Right cardiac atrium (tissue), 5 donors: ENCODE data around the gene TSPAN4. TPM values are rescaled to one million over a fixed set of nuclear protein-coding genes. Genes with fewer than 3 reads are reported as not detected.
A peak's percentile ranks its signal among the peaks of the same experiment; 100 is the strongest.

Experiments used
- ATAC-seq, 2 donors: fragments of 200-7000 bp; cut with Tn5 transposase; one replicate each; pipeline versions ENCODE4 v1.8.0 to v1.9.1; 2020; ENCODE audit warnings: moderate library complexity in 2 of 2, mild to moderate bottlenecking in 1 of 2
- DNase-seq, 3 donors: peaks; one replicate each; pipeline ENCODE4 v3.0.0-alpha.2; 2020
- H3K27ac ChIP-seq: one replicate; pipeline ENCODE4 v1.5.1; 2013; ENCODE audit warnings: mild to moderate bottlenecking, low read length, control low read depth, moderate library complexity
- H3K27me3 ChIP-seq: one replicate; pipeline ENCODE4 v1.6.1; 2013; ENCODE audit not compliant: control insufficient read depth, insufficient read depth
- H3K4me1 ChIP-seq: one replicate; pipeline ENCODE4 v1.6.1; 2013; ENCODE audit warnings: low read length; ENCODE audit not compliant: control insufficient read depth, insufficient read depth
- H3K4me3 ChIP-seq: one replicate; pipeline ENCODE4 v1.5.1; 2013; ENCODE audit warnings: low read length, control low read depth
- H3K9me3 ChIP-seq: one replicate; pipeline ENCODE4 v1.6.1; 2013; ENCODE audit warnings: low read length; ENCODE audit not compliant: control insufficient read depth
- WGBS: extraction: QIAGEN DNeasy Blood & Tissue Kit; methylation state at CpG from one replicate; pipeline ENCODE4 v1.1.7; 2013; 5-methylcytosine and 5-hydroxymethylcytosine counted together
- intact Hi-C, 4 donors: fragments of 100-400 bp; cut with DNase I; formaldehyde crosslinking; loops; one replicate each; pipeline versions ENCODE4 v1.11.0 to v1.14.0; 2022 to 2023
- polyA plus RNA-seq: library from polyadenylated mRNA; stranded (reverse); fragments of 200-250 nt; gene quantifications from one replicate; pipeline ENCODE4 v1.2.3, GENCODE V29; 2013
- total RNA-seq, 4 donors: library from RNA; stranded (reverse); fragmentation: NEBNext Ultra II Directional; extraction: Animal tissue kit (Norgen Biotek cat#: 25700); gene quantifications; one replicate each; pipeline ENCODE4 v1.2.1, GENCODE V29; 2021
- donor health status: healthy with polysubstance abuse.
- donor health status: DM: no; HTN: yes; CAD: no.
- donor health status: DM: no; HTN: no; CAD: no.
- donor health status: DM: no; HTN: yes; CAD: no; lungs with severe emphysema.
- donor health status: DM: yes; HTN: yes; CAD: no.

Gene TSPAN4
- total and polyA plus RNA-seq, 5 donors = 36.6 to 45.1 (median 40.7) TPM

DNA sequence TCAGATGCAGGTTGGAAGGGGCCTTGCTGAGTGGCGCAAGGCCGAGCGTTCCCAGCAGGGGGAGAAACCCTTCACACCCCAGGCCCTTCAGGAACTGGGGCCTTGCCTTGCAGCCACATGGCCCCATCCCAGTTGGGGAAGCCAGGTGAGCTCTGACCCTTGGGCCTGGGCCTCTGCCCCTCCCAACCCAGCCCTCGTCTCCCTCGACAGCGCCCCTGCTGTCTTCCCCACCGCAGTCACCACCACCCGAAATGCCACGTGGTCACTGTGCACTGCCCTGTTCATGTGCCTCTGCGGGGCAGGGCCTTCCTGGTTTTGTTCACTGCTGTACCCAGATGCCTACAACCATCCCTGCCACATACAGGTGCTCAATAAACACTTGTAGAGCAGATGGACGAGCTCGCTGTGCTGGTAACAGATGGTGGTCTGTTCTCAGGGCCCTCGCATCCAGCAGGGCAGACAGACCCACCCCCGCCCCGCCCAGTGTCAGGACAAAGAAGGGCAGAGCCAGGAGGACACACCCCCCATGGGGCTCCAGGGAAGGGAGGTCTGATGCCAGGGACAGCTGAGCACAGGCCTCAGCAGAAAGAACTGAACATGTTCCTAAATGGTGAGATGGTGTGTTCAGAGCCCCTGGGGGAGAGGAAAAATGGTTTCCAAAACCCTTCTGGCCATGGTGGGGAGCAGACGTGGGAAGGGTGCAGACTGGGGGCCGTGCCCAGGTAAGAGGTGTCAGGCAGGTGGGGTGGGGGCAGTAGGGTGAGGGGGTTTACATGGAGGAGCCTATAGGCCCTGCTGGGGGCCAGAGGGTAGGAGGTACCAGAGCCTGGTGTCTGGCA is 4.0 kb upstream of the TSPAN4 start:
- ATAC-seq (no peak), DNase-seq (no peak)
- intact Hi-C loops = no loop called here
- Histone ChIP-seq H3K4me3 (no peak overlapping the region), H3K27ac (no peak overlapping the region), H3K4me1 (peaks cover 9% of the 10 kb centered on the region), H3K27me3 (no peaks in the 10 kb centered on the region), H3K9me3 (no peaks in the 10 kb centered on the region)
- 38% methylated on average over 17 of the region's 17 CpGs for WGBS

DNA sequence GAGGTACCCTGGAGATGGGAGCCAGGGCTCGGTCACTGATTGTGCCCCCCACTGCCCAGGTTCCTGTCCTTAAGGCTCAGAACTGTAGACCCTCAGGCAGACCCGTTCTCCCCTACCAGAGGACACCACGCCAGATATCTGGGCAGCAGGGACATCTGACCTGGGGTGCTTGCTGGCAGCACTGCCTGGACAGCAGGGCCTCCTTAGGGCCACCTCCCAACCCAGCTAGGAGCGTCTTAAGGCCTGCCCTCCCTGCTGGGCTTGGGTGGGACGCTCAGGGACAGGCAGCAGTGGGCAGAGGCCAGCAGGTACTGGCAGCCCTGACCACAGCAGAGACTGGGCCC is 3.4 kb upstream of the TSPAN4 start:
- Histone ChIP-seq H3K4me1 (peaks cover 9% of the 10 kb centered on the region), H3K9me3 (no peaks in the 10 kb centered on the region), H3K4me3 (no peak overlapping the region), H3K27me3 (no peaks in the 10 kb centered on the region), H3K27ac (no peak overlapping the region)
- no peak for DNase-seq
- intact Hi-C loops = no loop called here
- 87% methylated on average over 5 of the region's 5 CpGs for WGBS
- no peak for ATAC-seq

DNA sequence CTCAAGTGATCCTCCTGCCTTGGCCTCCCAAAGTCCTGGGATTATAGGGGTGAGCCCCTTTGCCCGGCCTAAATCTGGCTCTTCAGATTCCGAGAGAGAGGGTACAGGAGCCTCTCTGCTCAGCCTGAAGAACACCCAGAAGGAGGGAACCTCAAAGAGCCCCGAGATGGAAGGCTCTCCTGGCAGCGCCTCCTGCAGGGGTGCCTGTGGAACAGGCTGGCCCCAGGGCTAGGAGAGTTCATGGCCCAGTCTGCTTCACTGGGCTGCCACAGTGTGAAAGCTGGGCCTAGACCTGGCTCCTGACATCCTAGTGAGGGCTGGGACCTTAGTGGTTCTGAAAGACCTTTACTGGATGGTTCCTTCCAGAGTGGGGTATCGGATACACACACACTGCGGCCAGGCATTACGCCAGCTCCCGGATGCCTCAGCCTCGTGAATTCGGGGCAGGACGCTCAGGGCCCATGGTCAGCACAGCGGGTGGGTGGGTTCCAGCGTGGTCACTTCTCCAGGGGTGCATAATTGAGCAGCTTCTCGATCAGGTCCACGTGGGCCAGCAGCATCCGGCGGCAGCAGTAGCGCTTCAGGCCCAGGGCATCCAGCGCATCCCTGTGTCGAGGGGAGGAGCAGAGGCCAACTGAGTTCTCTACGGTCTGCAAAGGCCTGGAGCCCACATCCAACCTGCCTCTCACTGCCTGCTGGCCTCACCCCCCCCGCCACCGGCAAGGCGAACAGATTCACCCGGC is 2.6 kb upstream of the TSPAN4 start:
- DNase-seq = peak in 1 of 3 donors; percentile 67
- Histone ChIP-seq H3K27ac (no peak overlapping the region), H3K9me3 (no peaks in the 10 kb centered on the region), H3K4me1 (peaks cover 7% of the 10 kb centered on the region), H3K4me3 (no peak overlapping the region), H3K27me3 (no peaks in the 10 kb centered on the region)
- intact Hi-C loops = no loop called here
- 71% methylated on average over 25 of the region's 25 CpGs for WGBS
- no peak for ATAC-seq

DNA sequence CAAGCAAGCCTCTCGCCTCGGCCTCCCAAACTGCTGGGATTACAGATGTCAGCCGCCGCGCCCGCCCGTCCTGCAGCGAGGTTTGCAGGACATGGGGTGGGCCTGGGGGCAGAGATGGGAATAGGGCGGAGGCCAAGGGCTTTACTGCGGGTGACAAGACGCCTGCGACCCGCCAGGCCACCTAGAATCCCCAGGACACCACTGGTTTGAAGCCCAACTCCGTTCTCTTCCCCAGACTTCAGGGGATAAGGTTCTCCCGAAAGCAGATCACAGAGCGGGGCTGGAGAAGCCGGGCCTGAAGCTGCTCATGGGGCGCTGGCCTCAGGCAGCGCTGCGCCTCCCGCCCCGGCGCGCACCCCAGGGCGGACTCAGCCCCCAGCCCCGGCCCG is 677 bp upstream of the TSPAN4 start:
- Histone ChIP-seq H3K27me3 (no peaks in the 10 kb centered on the region), H3K27ac (peak overlapping the region; percentile 95), H3K4me3 (peak overlapping the region; percentile 86), H3K9me3 (no peaks in the 10 kb centered on the region), H3K4me1 (peaks cover 12% of the 10 kb centered on the region)
- DNase-seq (no peak), ATAC-seq (peak in 1 of 2 donors; percentile 0)
- under 1% methylated on average over 27 of the region's 27 CpGs for WGBS
- intact Hi-C loops = no loop called here

DNA sequence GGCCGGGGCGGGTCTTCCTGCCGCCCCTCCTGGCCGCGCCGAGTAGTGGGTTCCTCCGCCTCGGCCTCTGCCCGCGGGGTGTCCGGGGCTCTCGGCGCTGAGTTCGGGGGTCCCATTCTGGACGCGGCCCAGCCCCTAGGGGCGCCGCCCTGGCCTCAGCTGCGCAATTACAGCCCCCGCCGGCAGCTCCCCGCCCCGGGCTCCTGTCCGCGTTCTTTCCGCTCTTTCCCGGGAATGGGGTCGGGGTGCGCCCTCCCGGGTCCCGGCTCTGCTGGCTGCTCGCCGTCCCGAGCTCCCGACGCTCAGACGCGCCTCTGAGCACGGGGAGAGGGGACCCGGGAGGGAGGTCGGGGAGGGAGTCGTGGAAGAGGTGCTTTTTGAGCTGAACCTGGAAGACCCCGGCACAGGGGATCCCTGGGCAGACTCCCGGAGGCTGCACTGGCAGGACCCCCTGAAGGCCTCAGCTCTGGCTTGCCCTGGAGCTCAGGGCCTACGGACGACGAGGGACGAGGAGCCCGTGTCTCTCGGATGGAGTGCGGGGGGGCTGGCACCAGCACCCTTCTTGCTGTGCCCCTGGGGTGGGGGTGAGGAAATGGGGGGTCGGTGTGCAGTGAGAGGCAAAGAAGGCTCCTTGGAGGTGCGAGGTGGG is 558 bp downstream of the TSPAN4 start:
- DNase-seq = no peak
- no peak for ATAC-seq
- peak overlapping the region; percentile 93 for H3K27ac ChIP-seq
- H3K4me3 ChIP-seq = peak overlapping the region; percentile 86
- peaks cover 12% of the 10 kb centered on the region for H3K4me1 ChIP-seq
- WGBS = under 1% methylated on average over 52 of the region's 53 CpGs
- no peaks in the 10 kb centered on the region for H3K27me3 ChIP-seq
- no peaks in the 10 kb centered on the region for H3K9me3 ChIP-seq
- intact Hi-C loops = no loop called here

DNA sequence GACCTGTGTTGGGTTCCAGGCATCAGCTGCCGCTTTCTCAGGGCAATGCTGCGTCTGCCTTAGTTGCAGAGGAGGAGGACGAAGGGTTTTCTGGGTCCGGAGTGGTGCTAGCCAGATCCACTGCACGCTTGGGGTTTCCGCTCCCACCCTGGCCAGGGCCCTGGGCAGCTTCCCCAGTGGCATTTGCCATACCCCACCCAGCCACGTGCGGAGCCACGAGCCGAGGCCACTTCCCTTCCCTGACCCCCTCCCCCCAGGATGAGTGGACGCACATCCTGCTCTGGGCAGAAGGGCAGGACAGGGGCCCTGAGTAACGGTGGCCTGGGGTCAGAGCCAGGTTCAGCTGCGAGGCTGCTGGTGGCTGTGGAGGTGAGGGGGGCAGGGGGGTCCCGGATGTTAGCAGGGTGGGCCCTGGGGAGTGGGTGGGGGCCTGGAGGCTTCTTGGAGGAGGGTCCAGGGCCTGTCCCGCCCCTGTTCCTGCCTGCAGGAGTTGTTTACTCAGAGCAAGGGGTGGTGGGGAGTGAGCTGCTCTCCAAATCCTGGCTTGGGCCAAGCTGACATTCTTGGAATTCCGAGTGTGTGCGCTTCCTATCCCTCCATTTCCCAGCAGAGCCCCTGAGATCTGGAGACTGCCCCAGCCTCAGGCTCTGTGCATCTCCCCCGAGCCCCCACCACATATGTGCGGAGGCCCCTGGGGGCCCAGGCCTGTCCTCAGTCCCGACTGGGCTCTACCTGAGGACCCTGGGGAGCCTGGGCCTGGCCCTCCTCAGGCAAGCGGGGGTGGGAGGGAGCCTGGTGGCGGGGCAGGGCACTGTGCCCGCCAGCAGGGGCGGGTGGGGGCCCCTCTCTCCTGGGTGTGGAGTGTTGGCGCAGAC is 1.4 kb downstream of the TSPAN4 start:
- DNase-seq (peak; percentile 95 to 98 (median 97)), ATAC-seq (peak; percentile 63 to 68)
- H3K27me3 ChIP-seq = no peaks in the 10 kb centered on the region
- WGBS = 3% methylated on average over 25 of the region's 25 CpGs
- H3K27ac ChIP-seq = peak overlapping the region; percentile 93
- H3K9me3 ChIP-seq = no peaks in the 10 kb centered on the region
- intact Hi-C loops = no loop called here
- H3K4me1 ChIP-seq = peaks cover 15% of the 10 kb centered on the region
- H3K4me3 ChIP-seq = peak overlapping the region; percentile 86

DNA sequence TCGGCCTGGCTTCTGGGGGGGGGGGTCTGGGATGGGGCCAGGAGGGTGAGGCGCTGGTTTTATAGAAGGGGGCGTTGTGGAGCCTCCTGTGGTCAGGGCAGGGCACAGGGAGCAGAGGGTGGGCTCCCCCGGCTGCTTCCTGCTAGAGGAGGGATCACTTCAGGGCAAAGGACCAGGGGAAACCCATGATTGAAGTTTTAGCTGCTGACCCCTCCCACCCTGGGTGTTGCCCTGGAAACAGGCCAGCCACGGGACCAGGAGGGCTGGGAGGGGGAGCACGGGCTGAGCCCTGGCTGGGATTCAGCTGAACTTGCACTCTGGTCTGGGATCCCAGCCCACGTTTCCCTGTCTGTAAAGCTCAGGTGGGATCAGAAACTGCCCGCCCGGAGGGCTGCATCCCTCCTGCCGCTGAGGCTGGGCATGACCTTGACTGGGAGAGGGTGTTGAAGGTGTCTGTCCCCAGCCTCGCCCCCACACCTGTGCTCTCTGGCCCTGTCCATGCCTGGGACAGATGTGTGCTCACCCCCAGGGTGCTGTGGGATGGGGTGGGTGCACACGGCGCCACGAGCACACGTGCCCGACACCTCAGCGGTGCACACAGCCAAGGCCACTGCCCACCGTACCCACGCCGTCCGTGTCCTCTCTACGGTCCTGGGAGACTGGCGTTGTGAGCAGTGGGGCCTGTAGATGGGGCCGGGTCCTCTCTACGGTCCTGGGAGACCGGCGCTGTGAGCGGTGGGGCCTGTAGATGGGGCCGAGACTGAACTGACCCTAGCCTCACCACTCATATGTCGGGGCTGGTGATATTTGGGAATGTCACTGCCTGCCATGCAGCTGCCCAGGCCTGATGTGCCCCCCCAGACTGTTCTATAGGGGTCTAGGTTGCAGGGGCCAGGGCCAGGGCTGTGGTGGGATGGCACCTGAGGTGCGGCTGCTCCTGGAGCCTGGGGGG is 2.3 kb downstream of the TSPAN4 start:
- peak; percentile 66 to 70 for ATAC-seq
- Histone ChIP-seq H3K9me3 (no peaks in the 10 kb centered on the region), H3K27me3 (no peaks in the 10 kb centered on the region), H3K4me1 (peaks cover 15% of the 10 kb centered on the region), H3K4me3 (peak overlapping the region; percentile 51), H3K27ac (peak overlapping the region; percentile 93)
- WGBS = 20% methylated on average over 30 of the region's 31 CpGs
- peak; percentile 93 to 97 (median 97) for DNase-seq
- intact Hi-C loops = no loop called here

DNA sequence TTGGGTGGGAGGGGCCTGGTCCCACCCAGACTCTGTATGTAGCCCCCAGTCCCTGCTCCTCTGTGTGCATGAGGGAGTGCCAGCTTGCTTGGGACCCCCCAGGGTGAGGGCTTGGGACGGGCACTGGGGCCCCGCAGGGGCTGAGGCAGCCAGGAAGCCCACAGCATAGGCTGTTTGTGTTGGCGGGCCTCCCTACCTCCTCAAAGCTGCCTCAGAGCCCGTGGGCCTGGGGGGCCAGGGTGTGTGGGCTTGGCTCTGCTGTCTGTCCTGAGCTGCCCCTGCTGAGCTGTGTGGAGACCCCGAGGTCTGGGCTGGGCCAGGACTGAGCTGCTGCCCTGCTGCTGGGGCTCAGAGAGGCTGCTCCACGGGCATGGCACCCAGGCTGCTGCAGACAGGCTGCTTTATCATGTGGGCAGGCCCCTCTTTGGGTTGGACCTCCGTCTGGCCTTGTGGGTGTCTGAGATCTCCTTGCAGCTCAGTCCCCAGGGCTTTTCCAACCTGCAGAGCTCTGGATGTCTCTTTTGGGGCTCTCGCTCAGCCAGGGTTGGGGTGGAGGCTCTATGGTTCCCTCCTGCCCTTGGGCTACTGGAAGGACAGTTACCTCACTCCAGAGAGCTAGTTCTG is 3.3 kb downstream of the TSPAN4 start:
- Histone ChIP-seq H3K4me3 (no peak overlapping the region), H3K27me3 (no peaks in the 10 kb centered on the region), H3K4me1 (peaks cover 12% of the 10 kb centered on the region), H3K27ac (no peak overlapping the region), H3K9me3 (no peaks in the 10 kb centered on the region)
- WGBS = 38% methylated on average over 8 of the region's 8 CpGs
- DNase-seq = peak in 1 of 3 donors; percentile 79
- intact Hi-C loops = no loop called here
- no peak for ATAC-seq

DNA sequence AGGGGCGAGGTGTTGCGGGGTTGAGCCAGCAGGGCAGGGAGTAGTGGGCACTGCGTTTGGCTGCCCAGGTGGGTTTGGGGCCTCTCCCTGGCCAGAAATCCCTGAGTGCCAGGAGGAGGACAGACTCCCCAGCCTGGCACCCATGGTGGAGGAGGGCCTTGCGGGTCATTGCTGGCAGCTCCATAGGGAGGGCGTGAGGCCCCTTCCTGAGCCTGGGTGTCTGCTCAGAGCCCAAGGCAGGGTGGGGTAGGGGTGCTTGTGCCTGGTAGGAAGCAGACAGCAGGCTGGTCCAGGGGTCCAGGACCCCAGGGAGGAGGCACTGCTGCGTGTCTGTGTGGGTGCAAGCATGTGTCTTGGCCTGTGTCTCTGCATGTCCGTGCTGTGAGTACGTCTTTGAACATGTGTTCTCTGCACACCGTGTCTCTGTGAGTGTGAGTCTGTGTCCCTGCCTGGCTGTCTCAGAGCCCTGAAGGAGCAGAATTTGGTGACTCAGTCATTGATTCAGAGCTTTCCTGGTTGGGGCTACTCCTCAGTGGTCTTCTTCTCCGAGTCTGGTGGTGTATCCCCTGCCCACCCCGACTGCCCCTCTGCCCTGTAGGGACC is 3.9 kb downstream of the TSPAN4 start:
- Histone ChIP-seq H3K9me3 (no peaks in the 10 kb centered on the region), H3K27me3 (no peaks in the 10 kb centered on the region), H3K4me3 (no peak overlapping the region), H3K27ac (no peak overlapping the region), H3K4me1 (peaks cover 9% of the 10 kb centered on the region)
- DNase-seq = no peak
- intact Hi-C loops = no loop called here
- ATAC-seq = no peak
- whole genome bisulfite sequencing = 67% methylated on average over 11 of the region's 11 CpGs
